Measurements from ENCODE around the gene DACT2.
"Not testable (repeated sequence)": the region's sequence is repeated elsewhere in the genome, so short reads cannot be mapped to it uniquely, and the experiment has no call there.

Gene DACT2

GRCh38 chr6:168314948-168315347, 4.6 kb downstream of the DACT2 start:
- Mint-ChIP-seq H3K27me3 (peaks cover 22% of the 10 kb centered on the region), H3K36me3 (no peaks in the 10 kb centered on the region), H3K27ac (no peak overlapping the region), H3K9me3 (peaks cover 4% of the 10 kb centered on the region), H3K4me1 (no peaks in the 10 kb centered on the region), H3K4me3 (no peak overlapping the region)
- no peak for ATAC-seq

- no peaks in the 10 kb centered on the region for H3K36me3 Mint-ChIP-seq
- ATAC-seq = no peak
- H3K4me3 Mint-ChIP-seq = no peak overlapping the region
- peaks cover 4% of the 10 kb centered on the region for H3K9me3 Mint-ChIP-seq
- no peak overlapping the region for H3K27ac Mint-ChIP-seq
- H3K4me1 Mint-ChIP-seq = no peaks in the 10 kb centered on the region
- peaks cover 22% of the 10 kb centered on the region for H3K27me3 Mint-ChIP-seq
These were observed 5.6 kb downstream of the DACT2 start for GRCh38 chr6:168314021-168314420.

- Mint-ChIP-seq H3K4me1 (no peaks in the 10 kb centered on the region), H3K4me3 (no peak overlapping the region), H3K27me3 (peaks cover 17% of the 10 kb centered on the region), H3K36me3 (no peaks in the 10 kb centered on the region), H3K27ac (no peak overlapping the region), H3K9me3 (peaks cover 4% of the 10 kb centered on the region)
- no peak for ATAC-seq
These were observed 6.1 kb downstream of the DACT2 start for GRCh38 chr6:168313431-168314011.

- H3K27ac Mint-ChIP-seq, H3K9me3 Mint-ChIP-seq, ATAC-seq, H3K4me3 Mint-ChIP-seq, H3K36me3 Mint-ChIP-seq, H3K4me1 Mint-ChIP-seq: not testable (repeated sequence)
- H3K27me3 Mint-ChIP-seq = peaks cover 11% of the 10 kb centered on the region
These were observed 7.5 kb downstream of the DACT2 start for GRCh38 chr6:168312125-168312507.

GRCh38 chr6:168311410-168312124, 8.0 kb downstream of the DACT2 start:
- Mint-ChIP-seq H3K4me1 (no peaks in the 10 kb centered on the region), H3K27me3 (peaks cover 11% of the 10 kb centered on the region)

GRCh38 chr6:168310945-168311344, 8.6 kb downstream of the DACT2 start:
- H3K36me3 Mint-ChIP-seq = no peaks in the 10 kb centered on the region
- H3K9me3 Mint-ChIP-seq = peaks cover 4% of the 10 kb centered on the region
- H3K4me1 Mint-ChIP-seq = no peaks in the 10 kb centered on the region
- ATAC-seq = no peak
- H3K4me3 Mint-ChIP-seq = no peak overlapping the region
- H3K27ac Mint-ChIP-seq = no peak overlapping the region
- H3K27me3 Mint-ChIP-seq = peaks cover 11% of the 10 kb centered on the region

More at GRCh38 chr6:168311410-168312124, 8.0 kb downstream of the DACT2 start:
- no peaks in the 10 kb centered on the region for H3K36me3 Mint-ChIP-seq
- ATAC-seq = no peak
- H3K9me3 Mint-ChIP-seq = peaks cover 4% of the 10 kb centered on the region
- no peak overlapping the region for H3K4me3 Mint-ChIP-seq
- no peak overlapping the region for H3K27ac Mint-ChIP-seq

- H3K27me3 Mint-ChIP-seq = peaks cover 11% of the 10 kb centered on the region
- no peak for ATAC-seq
- H3K27ac Mint-ChIP-seq = no peak overlapping the region
- no peaks in the 10 kb centered on the region for H3K4me1 Mint-ChIP-seq
- peaks cover 4% of the 10 kb centered on the region for H3K9me3 Mint-ChIP-seq
- no peak overlapping the region for H3K4me3 Mint-ChIP-seq
- H3K36me3 Mint-ChIP-seq = no peaks in the 10 kb centered on the region
These were observed 9.2 kb downstream of the DACT2 start for GRCh38 chr6:168310403-168310802.

GRCh38 chr6:168309997-168310396, 9.6 kb downstream of the DACT2 start:
- Mint-ChIP-seq H3K27me3 (peaks cover 11% of the 10 kb centered on the region), H3K9me3 (peaks cover 4% of the 10 kb centered on the region), H3K4me1 (no peaks in the 10 kb centered on the region), H3K36me3 (no peaks in the 10 kb centered on the region), H3K27ac (no peak overlapping the region), H3K4me3 (no peak overlapping the region)
- ATAC-seq = no peak

GRCh38 chr6:168309183-168309582, 10.4 kb downstream of the DACT2 start:
- no peak for ATAC-seq
- Mint-ChIP-seq H3K36me3 (no peaks in the 10 kb centered on the region), H3K4me3 (no peak overlapping the region), H3K9me3 (peaks cover 4% of the 10 kb centered on the region), H3K27me3 (peaks cover 10% of the 10 kb centered on the region), H3K4me1 (no peaks in the 10 kb centered on the region), H3K27ac (no peak overlapping the region)

GRCh38 chr6:168308390-168309144, 11.0 kb downstream of the DACT2 start:
- ATAC-seq = no peak
- no peak overlapping the region for H3K27ac Mint-ChIP-seq
- H3K27me3 Mint-ChIP-seq = peaks cover 3% of the 10 kb centered on the region
- H3K9me3 Mint-ChIP-seq = peaks cover 4% of the 10 kb centered on the region
- no peaks in the 10 kb centered on the region for H3K36me3 Mint-ChIP-seq
- no peak overlapping the region for H3K4me3 Mint-ChIP-seq
- H3K4me1 Mint-ChIP-seq = no peaks in the 10 kb centered on the region

- no peak overlapping the region for H3K4me3 Mint-ChIP-seq
- no peaks in the 10 kb centered on the region for H3K4me1 Mint-ChIP-seq
- no peaks in the 10 kb centered on the region for H3K36me3 Mint-ChIP-seq
- ATAC-seq = no peak
- H3K9me3 Mint-ChIP-seq = peaks cover 4% of the 10 kb centered on the region
- H3K27ac Mint-ChIP-seq = no peak overlapping the region
- H3K27me3 Mint-ChIP-seq = no peaks in the 10 kb centered on the region
These were observed 11.9 kb downstream of the DACT2 start for GRCh38 chr6:168307695-168308021.

- Mint-ChIP-seq H3K4me1 (no peaks in the 10 kb centered on the region), H3K27ac (no peak overlapping the region), H3K4me3 (no peak overlapping the region), H3K27me3 (no peaks in the 10 kb centered on the region), H3K9me3 (peaks cover 4% of the 10 kb centered on the region), H3K36me3 (no peaks in the 10 kb centered on the region)
- ATAC-seq = no peak
These were observed 12.4 kb downstream of the DACT2 start for GRCh38 chr6:168307015-168307694.

- no peaks in the 10 kb centered on the region for H3K36me3 Mint-ChIP-seq
- ATAC-seq = no peak
- no peaks in the 10 kb centered on the region for H3K27me3 Mint-ChIP-seq
- H3K9me3 Mint-ChIP-seq = peaks cover 2% of the 10 kb centered on the region
- no peaks in the 10 kb centered on the region for H3K4me1 Mint-ChIP-seq
- H3K4me3 Mint-ChIP-seq = no peak overlapping the region
- no peak overlapping the region for H3K27ac Mint-ChIP-seq
These were observed 13.7 kb downstream of the DACT2 start for GRCh38 chr6:168305863-168306262.

GRCh38 chr6:168305096-168305749, 14.4 kb downstream of the DACT2 start:
- H3K27ac Mint-ChIP-seq = no peak overlapping the region
- no peaks in the 10 kb centered on the region for H3K4me1 Mint-ChIP-seq
- peaks cover 2% of the 10 kb centered on the region for H3K9me3 Mint-ChIP-seq
- ATAC-seq = no peak
- H3K4me3 Mint-ChIP-seq = no peak overlapping the region
- no peaks in the 10 kb centered on the region for H3K27me3 Mint-ChIP-seq
- no peaks in the 10 kb centered on the region for H3K36me3 Mint-ChIP-seq

- no peak overlapping the region for H3K4me3 Mint-ChIP-seq
- no peaks in the 10 kb centered on the region for H3K27me3 Mint-ChIP-seq
- ATAC-seq = no peak
- no peaks in the 10 kb centered on the region for H3K36me3 Mint-ChIP-seq
- no peaks in the 10 kb centered on the region for H3K4me1 Mint-ChIP-seq
- peaks cover 2% of the 10 kb centered on the region for H3K9me3 Mint-ChIP-seq
- H3K27ac Mint-ChIP-seq = no peak overlapping the region
These were observed 14.9 kb downstream of the DACT2 start for GRCh38 chr6:168304752-168305015.
